Neural cell (in vitro differentiated cells): ENCODE measurements around the gene PRKG1.

ENCODE experiments used
- CTCF ChIP-seq: fragments of 450-650 bp; IDR thresholded peaks from 2 replicates; pipeline ENCODE4 v1.5.1; 2014; ENCODE audit warnings: antibody characterized with exemption, mild to moderate bottlenecking, moderate library complexity; ENCODE audit not compliant: poor library complexity, severe bottlenecking
- EP300 ChIP-seq: fragments of 450-650 bp; conservative IDR thresholded peaks from 2 replicates; pipeline ENCODE4 v1.6.1; 2014; ENCODE audit warnings: antibody characterized with exemption, mild to moderate bottlenecking, moderate library complexity; ENCODE audit not compliant: poor library complexity, severe bottlenecking
- EZH2 ChIP-seq: fragments of 200-600, 300-800 bp; shearing (Covaris generic), sonication (generic); IDR thresholded peaks from 2 replicates; pipeline ENCODE4 v1.6.1; 2014; ENCODE audit warnings: antibody characterized with exemption, low read length, borderline replicate concordance, mild to moderate bottlenecking; ENCODE audit not compliant: insufficient read depth, poor library complexity, severe bottlenecking
- POLR2AphosphoS5 ChIP-seq: IDR thresholded peaks from 2 replicates; pipeline ENCODE4 v1.6.1; 2012

GRCh38 chr10:51950371-51950995, 876.2 kb downstream of the PRKG1 start:
- TF ChIP-seq CTCF (no peak), EP300 (no peak), EZH2 (no peak), POLR2AphosphoS5 (no peak)
